CD1c-positive myeloid dendritic cell (primary cell): ENCODE results near the gene KCTD16.
A peak's percentile ranks its signal among the peaks of the same experiment; 100 is the strongest.

Experiments
- DNase-seq: peaks from one replicate; pipeline ENCODE4 v3.0.0-alpha.2; 2016; ENCODE audit errors: extremely low spot score

Gene KCTD16

GRCh38 chr5:144207875-144208444 lies 37.3 kb downstream of the KCTD16 start:
- DNase-seq, result no peak

GRCh38 chr5:144209361-144209760 lies 38.7 kb downstream of the KCTD16 start:
- no peak for DNase-seq

GRCh38 chr5:144210655-144211054 lies 40.0 kb downstream of the KCTD16 start:
- DNase-seq, result no peak

GRCh38 chr5:144219869-144220268 lies 49.2 kb downstream of the KCTD16 start:
- no peak for DNase-seq

GRCh38 chr5:144227363-144227999 lies 56.8 kb downstream of the KCTD16 start:
- no peak for DNase-seq

DNA sequence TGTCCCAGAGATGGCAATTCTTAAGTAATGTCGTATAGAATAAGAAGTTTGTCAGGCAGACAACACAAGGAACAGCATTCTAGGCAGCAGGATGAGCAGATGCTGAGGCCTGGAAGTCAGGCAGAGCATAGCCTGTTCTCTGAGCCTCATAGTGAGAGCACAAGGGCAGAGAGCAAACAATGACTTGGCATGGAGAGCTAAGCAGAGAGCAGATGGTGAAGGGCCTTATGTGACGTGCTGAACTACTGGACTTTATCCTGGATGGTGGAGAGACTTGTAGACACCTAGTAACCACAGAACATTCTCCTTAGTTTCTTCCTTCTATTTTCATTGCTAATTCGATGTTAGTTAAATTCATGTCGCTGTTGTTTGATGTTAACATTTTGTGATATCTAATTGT lies 60.1 kb downstream of the KCTD16 start:
- DNase-seq, result no peak

DNA sequence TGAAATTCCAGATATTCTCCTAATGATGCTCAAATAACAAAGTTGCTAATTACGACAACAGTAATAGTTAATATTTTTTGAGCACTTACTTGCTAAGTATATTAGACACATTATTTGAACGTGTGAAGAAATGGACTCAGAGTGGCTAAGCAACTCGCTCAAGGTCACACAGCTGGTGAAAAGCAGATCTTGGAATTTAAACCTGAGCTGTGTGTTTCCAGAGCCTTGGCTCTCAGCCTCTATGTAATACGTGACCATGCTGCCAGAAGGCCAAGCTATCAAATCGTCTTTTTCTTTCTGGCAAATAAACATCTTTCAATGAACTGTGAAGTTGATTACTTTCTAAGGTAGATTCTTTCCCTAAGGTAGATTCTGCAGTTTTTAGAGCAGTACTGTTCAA lies 61.6 kb downstream of the KCTD16 start:
- no peak for DNase-seq

GRCh38 chr5:144236499-144236898 lies 65.8 kb downstream of the KCTD16 start:
- DNase-seq, result no peak

GRCh38 chr5:144237851-144238250 lies 67.2 kb downstream of the KCTD16 start:
- peak; percentile 12 for DNase-seq

- DNase-seq, result no peak
These were observed 76.5 kb downstream of the KCTD16 start for GRCh38 chr5:144247131-144247530.

GRCh38 chr5:144248015-144248414 lies 77.3 kb downstream of the KCTD16 start:
- DNase-seq, result no peak

- no peak for DNase-seq
These were observed 79.2 kb downstream of the KCTD16 start for GRCh38 chr5:144249755-144250464.

- no peak for DNase-seq
These were observed 83.9 kb downstream of the KCTD16 start for GRCh38 chr5:144254552-144254951.

DNA sequence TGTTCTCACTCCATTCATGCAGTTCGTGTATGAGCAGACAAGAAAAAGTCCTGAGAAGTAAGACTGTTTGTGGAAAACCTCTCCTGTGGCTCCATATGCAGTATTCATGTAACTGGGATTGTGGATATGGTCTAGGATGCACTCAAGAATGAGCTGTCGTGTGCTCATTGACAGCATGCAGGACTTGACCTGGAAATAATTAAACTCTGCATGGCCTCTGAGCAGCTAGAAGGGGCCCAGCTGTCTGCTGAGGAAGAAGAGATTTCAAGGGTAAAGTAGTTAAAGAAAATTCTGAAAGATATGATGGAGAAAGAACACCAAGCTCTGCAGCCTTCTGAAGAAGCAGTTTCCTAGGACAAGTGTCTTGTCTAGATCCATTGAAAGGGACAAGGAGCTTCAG lies 89.4 kb downstream of the KCTD16 start:
- DNase-seq, result no peak

DNA sequence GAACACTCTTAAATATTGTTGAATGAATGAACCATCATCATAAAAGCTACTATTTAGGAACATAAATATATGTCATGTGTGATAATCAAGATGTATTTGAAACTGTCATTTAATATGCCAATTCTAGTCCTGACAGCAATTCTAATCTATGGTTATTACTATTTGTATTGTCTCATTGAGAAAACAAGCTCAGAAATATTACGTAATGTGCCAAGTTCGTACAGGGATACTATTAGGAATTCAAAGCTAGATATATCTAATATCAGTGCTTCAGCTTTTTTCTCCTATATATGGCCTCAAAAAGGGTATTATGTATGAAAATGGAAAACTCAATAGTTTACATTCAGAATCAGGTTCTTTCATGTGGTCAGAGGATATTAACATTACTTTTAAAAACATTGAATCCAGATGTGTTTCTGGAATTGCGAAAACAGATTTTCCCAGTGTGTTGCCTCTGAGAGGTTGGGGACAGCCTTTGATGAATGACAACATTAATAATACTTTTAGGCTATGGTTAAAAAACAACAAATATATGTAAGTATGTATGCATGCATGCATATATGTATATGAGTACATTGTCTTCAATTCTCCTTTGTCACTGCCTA lies 95.1 kb downstream of the KCTD16 start:
- DNase-seq, result no peak

DNA sequence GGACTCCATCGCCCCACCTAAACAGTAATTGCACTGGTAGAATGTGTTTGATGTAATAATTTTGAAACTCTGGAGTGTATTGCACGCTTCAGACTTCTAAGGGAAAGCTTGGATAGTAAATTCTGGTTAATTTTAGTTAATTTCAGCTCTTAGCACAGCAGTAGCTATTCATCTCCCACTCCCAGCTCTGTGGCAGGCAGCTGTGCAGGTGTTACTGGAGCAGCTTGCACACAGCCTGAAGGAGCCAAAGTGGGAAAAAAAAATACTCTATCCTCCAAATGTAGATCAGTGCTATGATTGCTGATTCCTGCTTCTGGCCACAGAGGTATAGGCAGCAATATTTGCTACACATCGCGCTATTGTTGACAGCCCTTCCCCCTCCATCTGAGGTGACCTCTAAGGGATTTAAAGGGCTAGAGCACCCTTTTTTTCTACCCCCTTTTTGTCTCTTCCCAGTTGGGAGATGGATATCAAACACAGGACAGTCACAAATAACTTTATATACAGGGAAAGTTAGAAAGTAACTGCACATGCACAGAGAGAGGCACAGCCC lies 97.4 kb downstream of the KCTD16 start:
- no peak for DNase-seq

DNA sequence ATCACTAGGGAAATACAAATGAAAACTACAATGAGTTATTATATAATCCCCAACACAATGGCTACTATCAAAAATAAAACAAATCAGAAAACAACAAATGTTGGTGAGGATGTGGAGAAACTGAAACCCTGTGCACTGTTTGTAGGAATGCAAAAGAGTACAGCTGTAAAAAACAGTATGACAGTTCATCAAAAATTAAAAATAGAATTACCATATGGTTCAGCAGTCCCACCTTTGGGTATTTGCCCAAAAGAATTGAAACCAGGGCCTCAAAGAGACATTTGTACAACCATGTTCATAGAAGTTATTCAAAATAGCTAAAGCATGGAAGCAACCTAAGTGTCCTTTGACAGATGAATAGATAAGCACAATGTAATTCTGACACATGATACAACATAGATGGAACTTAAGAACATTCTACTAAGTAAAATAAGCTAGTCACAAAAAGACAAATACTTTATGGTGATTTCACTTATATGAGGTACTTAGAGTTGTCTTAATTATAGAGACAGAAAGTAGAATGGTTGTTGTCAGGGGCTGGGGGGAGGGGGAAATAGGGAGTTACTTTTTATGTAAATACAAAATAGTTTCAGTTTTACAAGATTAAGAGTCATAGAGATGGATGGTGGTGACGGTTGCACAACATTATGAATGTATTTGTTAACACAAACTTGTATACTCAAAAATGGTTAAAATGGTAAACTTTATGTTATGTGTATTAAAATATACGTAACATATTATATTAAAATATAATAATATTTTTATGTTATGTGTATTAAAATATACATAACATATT lies 102.8 kb downstream of the KCTD16 start:
- no peak for DNase-seq

DNA sequence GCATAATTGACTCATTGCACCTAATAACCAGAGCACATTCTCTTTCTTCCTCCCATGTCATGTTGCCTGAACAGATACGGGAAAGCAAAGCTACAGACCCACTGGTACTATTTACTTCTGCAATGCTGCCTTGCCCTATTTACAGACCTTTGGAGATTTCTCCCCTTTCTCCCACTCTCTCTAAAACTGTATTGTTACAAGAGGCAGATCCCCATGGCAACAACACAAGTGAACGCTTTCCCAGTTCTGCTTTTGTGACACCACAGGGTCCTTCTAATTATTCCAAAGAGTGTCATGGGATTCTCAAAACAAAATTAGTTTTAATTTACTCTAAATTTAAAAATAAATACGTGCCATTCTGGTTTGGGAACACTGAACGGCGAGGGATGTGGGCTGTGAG lies 104.7 kb downstream of the KCTD16 start:
- no peak for DNase-seq

- DNase-seq, result no peak
These were observed 105.6 kb downstream of the KCTD16 start for GRCh38 chr5:144276034-144276822.

GRCh38 chr5:144281784-144282183 lies 111.1 kb downstream of the KCTD16 start:
- no peak for DNase-seq

- DNase-seq, result no peak
These were observed 113.4 kb downstream of the KCTD16 start for GRCh38 chr5:144284036-144284435.
